GM19099 (cell line): ENCODE measurements around the gene SORT1.

Experiments
- POLR2A ChIP-seq: IDR thresholded peaks from 3 replicates; pipeline ENCODE4 v1.6.1; 2011; ENCODE audit warnings: low read depth; ENCODE audit not compliant: insufficient read length; ENCODE audit errors: extremely low read depth

Gene SORT1

DNA sequence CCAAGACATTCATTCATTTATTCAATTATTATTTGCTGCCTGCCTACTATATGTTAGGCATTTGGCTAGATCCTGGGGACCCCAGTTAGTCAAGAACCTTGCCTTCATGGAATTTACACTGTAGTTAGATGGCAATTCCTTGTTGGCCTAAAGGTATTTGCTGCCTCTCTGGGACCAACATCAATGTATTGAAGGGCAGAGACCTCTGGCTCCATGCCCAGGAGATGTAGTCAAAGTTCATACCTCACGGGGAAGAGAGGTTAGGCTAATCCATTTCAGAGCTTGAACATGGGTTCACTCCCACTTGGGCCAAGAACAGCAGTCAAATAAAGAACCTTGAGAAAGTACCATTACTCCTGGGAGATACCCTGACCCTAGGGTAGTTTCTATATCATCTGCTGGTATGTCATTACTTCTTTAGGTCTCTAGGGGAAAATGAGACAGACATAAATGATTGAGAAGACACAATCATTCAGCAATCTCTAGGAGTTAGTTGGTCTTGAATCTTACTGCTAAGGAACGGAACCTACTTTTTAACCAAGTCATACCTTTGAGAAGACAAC lies 32.0 kb downstream of the SORT1 start:
- no peak for TF ChIP-seq POLR2A

DNA sequence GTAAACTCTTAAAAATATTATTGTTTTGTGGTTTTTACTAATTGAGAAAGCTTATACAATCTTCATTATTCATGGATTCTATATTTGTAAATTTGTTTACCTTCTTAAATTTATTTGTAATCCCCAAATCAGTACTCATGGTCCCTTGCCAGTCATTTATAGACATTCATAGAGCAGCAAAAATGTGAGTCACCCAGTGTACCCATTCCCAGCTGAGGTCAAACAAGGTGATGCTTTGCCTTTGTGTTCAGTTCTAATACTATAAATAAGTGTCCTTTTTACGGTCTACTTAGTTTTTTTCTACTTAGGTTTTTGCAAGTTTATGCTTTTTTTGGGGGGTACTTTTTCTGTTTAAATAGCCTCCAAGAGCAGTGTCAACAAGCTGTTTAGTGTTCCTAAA lies 36.1 kb downstream of the SORT1 start:
- TF ChIP-seq POLR2A = no peak

DNA sequence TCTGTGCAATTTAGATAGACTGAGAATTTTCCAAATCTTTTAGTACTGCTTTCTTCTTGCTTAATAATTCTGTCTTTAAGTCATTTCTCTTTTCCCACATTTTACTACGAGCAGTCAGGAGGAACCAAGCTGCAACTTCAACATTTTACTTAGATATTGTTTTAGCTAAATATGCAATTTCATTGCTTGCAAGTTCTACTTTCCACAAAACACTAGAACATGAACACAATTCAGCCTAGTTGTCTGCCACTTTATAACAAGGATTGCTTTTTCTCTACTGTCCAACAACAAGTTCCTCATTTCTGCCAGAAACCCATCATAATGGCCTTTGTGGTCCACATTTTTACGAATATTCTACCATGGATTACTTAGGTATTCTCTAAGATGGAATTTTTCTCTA lies 36.6 kb downstream of the SORT1 start:
- TF ChIP-seq POLR2A = no peak

DNA sequence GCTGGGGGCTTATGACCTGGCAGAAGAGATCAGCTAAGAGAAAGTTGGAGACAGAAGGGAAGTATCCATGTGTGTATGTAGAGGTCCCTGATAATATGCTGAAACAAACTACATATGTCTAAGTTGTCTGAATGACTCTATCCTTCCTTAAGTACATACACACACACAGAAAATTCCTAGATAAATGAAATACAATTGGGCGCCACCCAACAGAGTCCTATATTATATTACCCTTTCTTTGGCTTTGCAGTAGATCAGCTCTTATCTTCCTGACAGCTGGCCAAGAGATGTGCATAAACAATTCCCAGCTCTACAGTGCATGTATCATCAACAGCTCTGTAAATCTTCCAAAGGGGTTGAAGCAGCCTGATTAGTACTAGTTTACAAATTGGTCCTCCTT lies 40.1 kb downstream of the SORT1 start:
- no peak for TF ChIP-seq POLR2A

DNA sequence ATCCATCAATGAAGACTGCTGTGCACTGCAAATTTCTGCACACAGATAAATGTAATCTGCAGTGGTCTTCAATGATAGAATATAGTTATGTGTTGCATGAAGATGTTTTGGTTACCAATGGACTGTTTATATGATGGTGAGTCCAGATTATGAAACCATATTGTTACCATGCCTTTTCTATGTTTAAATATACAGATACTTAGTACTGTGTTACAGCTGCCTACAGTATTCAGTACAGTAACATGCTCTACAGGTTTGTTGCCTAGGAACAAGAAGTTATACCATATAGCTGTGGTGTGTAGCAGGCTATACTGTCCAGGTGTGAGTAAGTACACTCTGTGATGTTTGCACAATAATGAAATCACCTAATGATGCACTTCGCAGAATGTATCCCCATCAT lies 40.8 kb downstream of the SORT1 start:
- TF ChIP-seq POLR2A = no peak

DNA sequence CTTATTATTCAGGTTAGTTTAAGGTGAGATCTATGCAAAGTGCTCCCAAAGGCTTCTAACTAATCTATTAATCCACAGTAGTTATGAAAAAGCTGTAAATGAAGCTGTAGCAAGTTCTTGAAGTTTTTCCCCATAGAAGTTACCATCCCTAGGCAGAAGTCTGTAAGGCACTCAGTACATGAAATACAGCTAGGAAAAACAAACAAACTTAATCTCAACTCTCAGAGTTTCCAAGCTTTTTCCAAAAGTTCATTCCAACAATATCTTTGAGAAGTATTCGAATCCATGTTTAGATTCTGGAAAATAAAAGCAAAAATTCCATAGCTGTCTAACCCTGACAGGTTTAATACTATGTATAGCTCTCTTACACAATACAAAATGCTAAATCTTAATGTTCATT lies 41.2 kb downstream of the SORT1 start:
- no peak for TF ChIP-seq POLR2A

DNA sequence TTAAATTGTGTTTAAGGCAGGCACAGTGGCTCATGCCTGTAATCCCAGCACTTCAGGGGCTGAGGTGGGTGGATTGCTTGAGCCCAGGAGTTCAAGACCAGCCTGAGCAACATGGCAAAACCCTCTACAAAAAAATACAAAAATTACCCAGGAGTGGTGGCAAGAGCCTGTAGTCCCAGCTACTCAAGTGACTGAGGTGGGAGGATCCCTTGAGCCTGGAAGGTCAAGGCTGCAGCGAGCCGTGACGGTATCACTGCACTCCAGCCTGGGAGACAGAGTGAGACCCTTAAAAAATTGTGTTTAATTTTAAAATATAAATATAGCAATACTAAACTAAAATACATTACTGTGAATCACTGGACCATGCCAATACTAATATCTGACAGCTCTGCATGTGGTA lies 42.8 kb downstream of the SORT1 start:
- TF ChIP-seq POLR2A = no peak

DNA sequence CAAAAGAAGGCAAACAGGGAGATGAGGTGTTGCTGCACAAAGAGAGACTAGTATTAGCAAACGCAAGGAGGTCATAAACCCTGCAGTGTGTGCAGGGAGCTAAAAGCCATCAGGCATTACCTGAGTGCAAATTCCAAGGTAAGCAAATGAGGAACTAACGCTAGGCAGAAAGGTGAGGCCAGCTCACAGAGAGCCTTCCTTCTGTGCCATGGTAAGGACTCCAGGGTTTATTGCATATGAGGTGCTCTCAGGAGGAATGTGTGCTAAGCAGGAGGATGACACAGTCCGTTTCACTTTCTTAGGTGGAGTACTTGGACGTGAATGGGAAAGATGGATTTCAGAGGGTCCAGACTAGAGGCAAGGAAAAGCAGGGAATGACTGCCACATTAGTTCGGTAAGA lies 46.3 kb downstream of the SORT1 start:
- TF ChIP-seq POLR2A = no peak

DNA sequence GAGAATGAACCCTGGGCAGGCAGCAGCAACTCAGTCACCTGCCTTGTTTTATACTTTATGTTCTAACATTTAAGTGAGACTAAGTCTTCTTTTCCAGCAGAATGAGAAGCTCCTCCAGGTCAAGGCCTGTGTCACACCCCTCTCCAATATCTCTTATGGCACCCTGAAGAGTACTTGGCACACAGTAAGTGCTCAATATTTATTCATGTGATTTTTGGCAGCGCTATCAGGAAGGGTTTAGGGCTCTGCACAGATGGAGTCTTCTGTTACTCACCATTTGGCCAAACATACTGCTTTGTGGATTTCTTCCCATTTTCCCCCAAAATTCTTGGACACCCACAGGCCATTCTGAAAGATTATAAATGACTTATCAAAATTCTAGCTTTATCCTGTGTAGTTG lies 47.1 kb downstream of the SORT1 start:
- no peak for TF ChIP-seq POLR2A

DNA sequence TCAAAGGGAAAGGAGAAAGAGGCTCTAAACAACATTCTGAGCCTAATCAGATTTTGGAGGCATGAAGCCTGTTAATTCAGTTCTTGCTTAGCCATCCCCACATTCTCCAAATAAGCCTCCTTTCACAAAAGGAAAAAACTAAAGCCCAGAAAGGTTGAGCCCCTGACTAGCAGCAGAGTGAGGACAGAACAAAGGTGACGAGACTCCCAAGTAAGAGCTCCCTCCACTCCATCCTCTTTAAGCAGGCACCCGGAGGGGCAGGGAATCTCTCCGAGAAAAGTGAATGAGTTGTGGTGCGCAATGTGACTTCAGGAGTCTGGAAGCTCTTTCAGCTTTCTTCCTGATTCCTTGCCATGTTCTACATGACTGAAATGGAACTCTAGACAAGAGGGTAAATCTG lies 47.5 kb downstream of the SORT1 start:
- no peak for TF ChIP-seq POLR2A

DNA sequence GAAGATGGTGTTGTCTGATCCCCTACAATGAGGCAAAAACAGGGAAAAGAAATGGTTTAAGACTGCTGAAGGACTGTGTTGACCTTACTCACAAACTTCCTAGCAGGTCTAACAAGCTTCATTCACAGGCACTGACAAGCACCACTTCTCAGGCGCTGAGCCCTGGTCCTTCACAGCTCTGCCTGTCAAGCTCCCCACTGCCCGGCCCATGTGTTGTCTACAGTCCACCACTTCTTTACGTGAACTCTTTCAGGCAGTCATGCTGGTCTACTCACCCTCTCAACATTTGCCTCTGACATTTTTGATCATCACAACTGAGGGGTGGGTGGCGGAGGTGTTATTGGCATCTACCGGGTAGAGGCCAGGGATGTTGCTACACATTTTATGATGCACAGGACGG lies 50.2 kb downstream of the SORT1 start:
- no peak for TF ChIP-seq POLR2A

DNA sequence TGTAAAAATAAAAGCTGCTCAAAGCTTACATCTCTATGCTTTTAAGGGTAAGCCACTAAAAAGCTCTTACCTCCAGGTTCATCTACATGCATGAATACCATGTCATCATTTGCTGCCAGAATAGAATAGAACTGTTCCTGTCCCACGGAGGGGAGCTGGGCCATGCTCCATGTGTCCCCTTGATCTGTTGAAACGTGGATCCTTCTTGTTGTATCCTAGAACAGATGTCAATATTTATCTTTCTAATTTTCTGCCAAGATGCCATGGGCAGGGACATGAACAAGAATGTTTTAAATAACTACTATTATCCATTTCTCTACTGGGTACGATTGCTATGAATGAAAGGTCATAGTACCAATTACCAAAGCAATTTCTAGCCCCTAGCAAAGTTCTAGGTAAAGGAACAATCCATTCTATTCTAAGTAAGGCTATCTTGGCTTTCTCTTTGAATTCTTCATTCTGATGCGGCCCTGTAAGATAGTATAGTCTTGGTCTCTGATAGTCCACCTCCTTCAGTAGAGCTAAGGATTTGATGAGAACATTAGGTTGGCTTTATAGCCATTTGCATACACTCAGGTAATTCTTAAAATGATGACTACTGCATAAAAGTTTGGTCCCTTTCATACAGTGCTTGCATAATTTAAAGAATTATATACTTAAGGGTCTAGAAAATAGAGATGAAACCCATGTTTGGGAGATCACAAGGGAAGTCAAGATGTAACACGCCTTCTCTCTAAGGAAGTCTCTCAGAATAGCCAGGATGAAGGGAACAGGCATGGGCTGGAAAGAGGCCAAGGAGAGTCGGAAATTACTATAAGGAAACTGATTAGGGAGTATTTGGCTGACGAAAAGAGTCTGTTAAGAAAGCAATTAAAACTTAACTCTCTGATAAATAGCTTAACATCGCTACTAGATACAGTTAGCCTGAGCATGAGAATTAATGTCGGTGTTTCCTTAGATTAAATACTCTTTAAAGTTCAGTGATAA lies 55.5 kb downstream of the SORT1 start:
- TF ChIP-seq POLR2A = no peak

DNA sequence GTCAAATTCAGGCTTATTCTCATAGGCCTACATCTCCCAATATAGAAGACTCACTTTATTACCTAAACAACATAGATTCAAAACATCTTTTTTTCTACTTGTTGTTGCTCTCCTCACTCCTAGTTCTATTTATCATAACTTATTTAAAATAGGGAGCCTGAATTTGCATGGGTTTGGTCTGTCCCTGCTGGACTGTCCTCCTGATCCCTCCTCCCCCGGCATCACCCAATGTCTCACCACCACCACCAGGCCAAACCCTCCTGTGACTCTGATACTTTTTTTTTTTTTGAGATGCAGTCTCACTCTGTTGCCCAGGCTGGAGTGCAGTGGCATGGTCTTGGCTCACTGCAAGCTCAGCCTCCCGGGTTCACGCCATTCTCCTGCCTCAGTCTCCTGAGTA lies 59.1 kb downstream of the SORT1 start:
- no peak for TF ChIP-seq POLR2A

DNA sequence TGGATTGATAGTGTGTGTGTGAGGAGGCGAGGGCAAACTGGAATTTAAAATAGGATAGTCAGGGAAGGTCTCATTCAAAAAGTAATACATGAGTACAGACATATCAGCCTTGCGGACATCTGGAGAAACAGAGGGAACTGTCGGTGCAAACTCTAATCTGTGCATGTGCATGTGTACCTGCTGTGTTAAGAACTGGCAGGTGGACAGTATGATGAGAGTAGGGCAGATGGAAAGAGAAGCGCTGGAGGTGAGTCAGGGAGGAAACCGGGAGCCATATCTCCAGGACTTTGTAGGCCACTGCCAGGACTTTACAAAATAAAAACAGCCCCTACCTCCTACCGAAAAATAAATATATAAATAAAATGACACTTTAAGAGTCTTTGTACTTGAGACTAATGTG lies 59.6 kb downstream of the SORT1 start:
- no peak for TF ChIP-seq POLR2A

DNA sequence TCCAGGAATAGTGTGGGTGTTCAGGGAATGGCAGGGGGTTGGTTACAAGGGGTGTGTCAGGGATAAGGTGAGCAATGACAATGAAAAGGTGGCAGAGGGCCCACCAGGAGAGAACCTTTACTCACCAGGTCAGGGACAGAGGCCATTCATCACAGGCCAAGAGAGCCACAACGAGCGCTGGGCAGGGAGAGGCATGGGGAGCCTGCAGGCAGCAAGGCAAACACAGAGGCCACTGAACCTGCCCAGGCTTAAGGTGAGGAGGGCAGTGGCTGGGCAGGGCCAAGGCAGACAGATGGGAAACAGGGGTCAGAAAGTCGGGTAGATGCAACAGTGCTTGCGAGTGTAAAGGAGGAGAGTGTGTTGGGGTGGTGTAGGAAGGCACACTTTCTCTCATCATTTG lies 62.6 kb downstream of the SORT1 start:
- TF ChIP-seq POLR2A = no peak

DNA sequence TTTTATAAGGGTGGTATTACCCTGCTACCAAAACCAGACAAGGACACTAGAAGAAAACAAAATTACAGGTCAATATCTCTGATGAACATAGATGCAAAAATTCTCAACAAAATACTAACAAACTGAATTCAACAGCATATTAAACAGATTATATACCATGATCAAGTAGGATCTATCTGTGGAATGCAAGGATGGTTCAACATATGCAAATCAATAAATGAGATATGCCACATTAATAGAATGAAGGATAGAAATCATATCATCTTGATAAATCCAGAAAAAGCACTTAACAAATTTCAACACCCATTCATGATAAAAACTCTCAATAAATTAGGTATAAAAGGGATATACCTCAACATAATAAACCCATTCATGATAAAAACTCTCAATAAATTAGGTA lies 66.6 kb downstream of the SORT1 start:
- TF ChIP-seq POLR2A = no peak
